GM18505 (cell line): ENCODE data around the gene ISG20.

Experiments
- ATAC-seq: cut with Tn5 transposase; IDR thresholded peaks from one replicate; pipeline ENCODE4 v1.9.1; 2021; ENCODE audit not compliant: unreplicated experiment
- POLR2A ChIP-seq: IDR thresholded peaks from 4 replicates; pipeline ENCODE4 v1.6.1; 2011; ENCODE audit warnings: borderline replicate concordance; ENCODE audit not compliant: insufficient read depth, insufficient read length; ENCODE audit errors: extremely low read depth

The ISG20 gene

DNA sequence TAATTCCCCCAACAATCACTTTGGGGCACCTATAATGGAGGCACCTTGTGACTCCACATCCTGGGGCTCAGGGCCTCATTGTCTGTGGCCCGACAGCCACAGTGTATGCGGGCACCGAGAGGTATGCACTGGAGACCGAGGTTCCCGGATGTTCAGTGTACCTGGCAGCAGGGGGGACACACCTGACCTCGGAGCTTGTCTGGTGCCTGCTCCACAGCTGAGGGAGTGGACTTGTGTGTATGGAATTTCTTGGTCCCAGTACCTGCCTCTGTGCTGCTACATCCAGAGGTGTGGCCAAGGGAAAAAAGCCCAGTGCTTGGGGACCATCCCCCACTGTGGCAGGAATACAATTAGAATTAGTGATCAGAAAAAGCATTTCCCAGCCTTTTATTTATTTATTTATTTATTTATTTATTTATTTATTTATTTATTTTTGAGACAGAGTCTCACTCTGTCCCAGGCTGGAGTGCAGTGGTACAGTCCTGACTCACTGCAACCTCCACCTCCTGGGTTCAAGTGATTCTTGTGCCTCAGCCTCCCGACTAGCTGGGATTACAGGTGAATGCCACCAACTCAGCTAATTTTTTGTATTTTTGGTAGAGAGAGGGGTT lies 26.5 kb upstream of the ISG20 start:
- TF ChIP-seq POLR2A = no peak

DNA sequence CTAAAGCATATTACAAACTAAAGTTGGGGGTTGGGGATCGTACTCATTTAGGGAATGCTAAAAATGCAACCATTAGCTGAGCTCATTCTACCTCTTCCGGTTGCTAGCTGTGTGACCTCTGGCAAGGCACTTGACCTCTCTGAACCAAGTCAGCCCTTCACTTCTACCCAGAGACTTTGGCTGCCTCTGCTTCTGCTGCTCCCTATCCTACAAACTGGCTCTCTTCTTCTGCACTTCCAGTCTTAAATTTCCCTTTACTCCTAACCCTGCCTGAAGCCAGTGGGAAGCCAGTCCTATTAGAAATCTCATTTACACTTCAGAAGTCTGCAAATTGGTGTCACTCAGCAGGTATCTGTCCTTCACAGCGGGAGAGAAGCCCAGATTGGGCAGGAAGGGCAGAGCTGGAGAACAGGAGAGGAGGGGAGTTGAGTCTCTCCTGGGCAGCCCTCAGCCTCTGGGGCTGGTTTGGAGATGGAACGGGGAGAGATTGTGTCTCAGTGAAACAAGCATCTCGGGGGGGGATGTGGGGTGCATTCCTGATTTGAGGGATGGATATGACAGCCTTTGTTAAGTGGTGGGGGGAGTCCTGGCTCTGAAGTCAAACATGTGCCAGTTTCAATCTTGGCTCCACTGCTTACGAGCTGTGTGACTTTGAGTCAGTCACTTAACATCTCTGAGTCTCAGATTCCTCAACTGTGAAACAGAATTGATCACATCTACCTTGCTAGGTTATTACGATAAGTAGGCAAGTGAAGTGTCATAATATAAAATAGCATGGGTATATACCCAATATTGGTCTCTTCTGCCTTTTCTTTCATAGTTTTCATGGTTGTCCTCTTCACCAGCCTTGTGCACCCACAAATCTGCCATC lies 25.5 kb upstream of the ISG20 start:
- no peak for TF ChIP-seq POLR2A
- ATAC-seq = no peak

More for the DNA sequence above, 26.5 kb upstream of the ISG20 start:
- ATAC-seq = no peak

DNA sequence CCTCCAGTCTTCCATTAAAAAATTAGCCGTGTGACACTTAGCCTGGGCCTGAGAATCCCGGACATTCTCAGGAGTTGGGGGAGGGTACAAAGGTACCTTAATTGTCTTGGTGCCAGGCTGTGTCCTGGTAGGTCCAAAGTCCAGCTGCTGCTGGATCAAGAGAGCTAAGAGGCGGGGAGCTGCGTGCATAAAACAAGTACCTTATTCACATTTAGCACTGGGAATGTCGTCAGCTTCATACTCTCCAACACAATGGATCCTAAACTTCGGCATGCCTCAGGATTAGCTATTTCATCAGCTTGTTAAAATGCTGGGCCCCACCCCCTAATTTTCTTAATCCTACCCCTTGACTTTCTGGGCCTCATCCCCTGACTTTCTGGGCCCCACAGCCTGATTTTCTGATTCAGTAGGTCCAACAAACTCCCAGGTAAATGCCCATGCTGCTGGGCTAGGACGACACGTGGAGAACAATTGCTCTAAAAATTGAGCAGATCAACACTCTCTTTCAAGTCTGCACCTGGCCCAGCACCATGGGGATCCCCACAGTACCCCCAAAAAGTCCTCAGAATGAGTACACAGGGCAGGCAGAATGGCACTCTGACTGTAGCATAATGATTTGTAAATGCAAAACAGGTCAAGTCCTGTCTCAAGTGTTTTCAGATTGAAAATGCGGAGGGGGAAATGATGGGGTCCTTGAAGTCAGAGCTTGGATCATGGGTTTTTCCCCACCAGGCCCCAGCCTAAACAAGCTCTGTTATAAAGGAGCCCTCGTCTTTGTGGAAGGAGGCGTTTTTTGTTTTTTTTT lies 23.3 kb upstream of the ISG20 start:
- no peak for TF ChIP-seq POLR2A
- ATAC-seq = no peak

DNA sequence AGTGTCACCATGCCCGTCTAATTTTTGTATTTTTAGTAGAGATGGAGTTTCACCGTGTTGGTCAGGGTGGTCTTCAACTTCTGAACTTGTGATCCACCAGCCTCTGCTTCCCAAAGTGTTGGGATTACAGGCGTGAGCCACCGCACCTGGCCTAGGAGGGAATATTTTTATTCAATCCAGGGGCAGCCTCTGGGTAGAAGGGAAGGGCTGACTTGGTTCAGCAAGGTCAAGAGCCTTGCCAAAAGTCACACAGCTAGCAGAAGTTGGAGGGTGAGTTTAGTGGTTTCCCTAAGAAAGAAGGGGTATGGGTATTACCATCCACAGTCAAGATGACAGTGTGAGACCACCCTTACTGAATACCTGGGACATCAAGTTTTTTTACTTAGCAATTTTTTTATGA lies 22.6 kb upstream of the ISG20 start:
- no peak for ATAC-seq

DNA sequence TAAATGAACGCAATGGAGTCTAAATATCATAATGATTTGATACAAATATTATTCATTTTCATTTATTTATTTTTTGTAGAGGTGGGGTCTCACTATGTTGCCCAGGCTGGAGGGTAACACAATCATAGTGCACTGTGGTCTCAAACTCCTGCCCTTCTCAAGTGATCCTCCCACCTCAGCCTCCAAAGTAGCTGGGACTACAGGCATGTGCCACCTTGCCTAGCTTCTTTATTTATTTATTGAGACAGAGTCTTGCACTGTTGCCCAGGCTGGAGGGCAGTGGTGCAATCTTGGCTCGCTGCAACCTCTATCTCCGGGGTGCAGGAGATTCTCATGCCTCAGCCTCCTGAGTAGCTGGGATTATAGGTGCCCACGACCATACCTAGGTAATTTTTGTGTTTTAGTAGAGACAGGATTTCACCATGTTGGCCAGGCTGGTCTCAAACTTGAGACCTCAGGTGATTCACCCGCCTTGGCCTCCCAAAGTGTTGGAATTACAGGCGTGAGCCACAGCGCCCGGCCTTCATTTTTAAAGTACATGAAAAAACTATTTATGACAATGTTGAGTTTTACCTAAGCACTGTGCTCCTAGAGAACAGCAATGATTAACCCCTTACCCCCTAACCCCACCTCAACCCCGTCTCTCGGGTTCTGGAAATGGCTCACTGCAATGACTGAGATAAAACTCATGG lies 21.6 kb upstream of the ISG20 start:
- no peak for ATAC-seq
- no peak for TF ChIP-seq POLR2A

More for the DNA sequence above, 22.6 kb upstream of the ISG20 start:
- TF ChIP-seq POLR2A = no peak

DNA sequence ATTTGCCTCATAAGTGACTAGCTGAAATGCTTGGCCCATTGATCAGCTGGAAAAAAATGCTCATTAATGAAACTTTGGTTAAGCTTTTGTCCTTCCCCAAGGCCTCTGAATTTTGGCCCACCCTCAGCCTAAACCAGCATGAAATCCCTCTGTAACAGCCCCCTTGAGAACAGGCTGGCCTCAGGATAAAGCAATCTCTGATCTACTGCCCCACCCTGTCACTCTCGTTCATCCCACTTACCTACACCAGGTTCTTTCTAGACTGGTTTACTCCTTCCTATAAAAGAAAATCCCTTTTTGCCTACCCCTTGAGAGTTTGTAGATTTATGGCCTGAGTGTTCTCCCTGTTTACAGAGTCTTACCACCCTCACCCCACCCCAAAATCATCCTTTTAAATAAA lies 21.0 kb upstream of the ISG20 start:
- no peak for ATAC-seq
- no peak for TF ChIP-seq POLR2A

DNA sequence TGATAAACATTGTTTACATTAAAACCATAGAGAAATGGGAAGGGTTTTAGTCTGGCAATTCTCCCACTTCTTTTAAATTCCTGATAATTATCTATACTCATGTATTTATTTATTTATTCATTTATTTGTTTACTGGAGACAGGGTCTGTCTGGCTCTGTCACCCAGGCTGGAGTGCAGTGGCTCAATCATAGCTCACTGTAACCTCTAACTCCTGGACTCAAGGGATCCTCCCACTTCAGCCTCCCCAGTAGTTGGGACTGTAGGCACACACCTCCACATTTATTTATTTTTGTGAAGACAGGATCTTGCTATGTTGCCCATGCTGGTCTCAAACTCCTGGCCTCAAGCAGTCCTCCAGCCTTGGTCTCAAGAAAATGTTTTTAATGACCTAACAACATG lies 20.1 kb upstream of the ISG20 start:
- no peak for TF ChIP-seq POLR2A

DNA sequence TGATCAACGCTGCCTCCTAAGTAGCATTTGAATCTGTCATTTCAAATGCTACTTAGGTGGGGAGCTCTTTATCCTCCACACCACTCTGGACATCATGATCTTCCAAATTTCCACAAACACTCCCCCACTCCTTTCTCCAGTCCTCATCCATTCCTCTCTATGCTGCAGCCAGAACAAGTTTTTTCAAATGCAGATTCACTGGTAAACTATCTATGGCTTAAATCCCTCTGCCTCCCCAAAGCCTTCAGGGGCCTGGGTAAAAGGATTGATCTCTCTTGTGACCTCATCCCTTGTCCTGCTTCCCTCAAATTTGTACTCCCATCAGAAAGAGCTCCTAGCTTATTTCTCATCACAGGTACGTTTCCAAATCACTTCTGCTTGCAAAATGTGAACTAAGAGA lies 19.0 kb upstream of the ISG20 start:
- no peak for ATAC-seq
- TF ChIP-seq POLR2A = no peak

More for the DNA sequence above, 20.1 kb upstream of the ISG20 start:
- ATAC-seq = no peak

DNA sequence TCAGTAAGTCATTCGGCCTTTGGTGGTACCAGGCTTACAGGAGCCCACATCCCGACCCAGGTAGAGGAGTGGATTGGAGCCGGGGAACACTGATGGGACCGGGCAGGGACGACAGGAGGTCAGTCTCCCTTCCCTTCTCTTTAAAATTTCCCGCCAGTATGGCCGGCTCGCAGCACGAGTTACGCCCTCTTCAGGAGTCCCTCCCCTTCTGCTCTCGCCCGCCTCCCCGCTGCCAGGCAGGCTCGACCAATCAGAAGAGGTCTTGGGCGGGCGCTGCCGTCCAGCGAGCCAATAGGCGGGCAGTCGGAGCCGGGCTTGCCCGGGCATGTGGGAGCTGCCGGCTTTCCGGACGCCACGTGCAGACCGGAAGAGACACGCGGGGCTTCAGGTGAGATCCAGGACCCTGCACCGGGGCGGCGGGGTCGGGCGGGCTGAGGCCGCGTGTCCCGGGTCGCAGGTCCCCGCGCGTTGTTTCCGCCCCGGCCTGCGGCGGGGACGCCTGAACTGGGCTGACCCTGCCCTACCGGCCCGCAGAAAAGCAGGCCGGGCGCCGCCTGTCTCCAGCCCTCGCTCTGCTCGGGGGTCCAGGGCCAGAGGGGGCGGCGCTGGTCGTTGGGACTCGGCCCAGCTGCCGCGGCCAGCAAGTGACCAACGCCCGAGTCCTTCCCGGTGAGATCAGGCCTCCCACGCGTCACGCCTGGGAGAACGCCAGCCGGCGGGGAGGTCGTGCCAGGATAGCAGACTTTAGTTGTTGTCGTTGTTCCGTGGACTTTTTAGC lies 17.6 kb upstream of the ISG20 start, which contains the start of gene AEN:
Gene AEN, plus strand, starts transcription at position 346 of the 778 bp plus-strand sequence. CDS start 4,870 bp downstream, outside the sequence.
- TF ChIP-seq POLR2A = peak; percentile 81
- peak; percentile 93 for ATAC-seq

DNA sequence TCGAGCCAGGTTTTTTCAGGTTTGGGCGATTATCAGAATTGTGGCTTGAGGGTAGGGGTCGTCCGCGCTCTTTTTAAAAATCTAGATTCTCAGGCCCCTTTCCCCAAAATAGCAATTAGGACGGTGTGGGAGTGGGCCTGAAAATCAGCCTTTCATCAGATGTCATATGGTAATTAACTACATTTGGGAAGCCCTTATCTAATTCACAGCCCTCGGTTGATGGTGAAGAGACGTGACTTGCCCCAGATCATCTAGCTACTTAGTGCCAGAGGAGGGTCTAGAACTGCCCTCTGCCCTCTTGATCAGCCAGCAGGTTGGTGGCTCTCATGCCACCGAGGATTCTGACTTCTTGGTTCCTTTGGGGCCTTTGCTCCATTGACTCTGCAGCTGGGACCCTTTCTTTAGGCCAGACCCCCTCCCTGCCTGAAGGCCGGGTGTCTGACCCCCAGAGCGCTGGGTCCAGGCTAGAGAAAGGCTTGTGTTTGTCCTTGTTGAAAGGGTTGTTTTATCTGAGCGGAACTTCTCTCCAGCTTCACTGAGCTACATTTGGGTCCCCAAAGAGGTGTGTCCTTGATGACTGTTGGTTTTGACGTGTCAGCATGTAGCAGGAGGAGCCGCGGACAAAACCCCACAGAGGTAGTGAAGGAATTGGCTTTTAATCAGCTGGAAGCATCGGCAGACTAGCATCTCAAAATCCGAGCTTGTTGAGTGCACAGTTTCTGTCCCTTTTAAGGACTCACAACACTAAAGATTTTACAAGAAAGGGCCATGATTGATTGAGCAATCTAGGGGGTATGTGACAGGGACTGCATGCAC lies 16.8 kb upstream of the ISG20 start:
- TF ChIP-seq POLR2A = peak; percentile 41
- peak; percentile 26 for ATAC-seq

DNA sequence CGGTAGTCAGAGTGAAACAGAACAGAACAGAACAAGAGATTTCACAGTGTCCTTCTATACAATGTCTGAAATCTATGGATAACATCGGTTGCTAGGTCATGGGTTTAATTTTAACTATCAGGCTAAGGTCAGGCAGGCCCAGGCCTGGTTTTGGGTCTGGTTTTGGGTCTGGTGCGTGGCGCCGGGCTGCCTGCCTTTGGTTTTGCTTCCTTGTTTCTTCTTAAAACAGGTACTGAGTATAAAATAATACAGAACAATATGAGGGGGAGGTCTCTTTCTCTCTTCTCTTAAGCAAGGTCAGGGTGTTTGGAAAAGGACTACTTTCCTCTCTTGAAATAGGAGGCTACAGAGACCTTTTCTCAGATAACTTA lies 16.2 kb upstream of the ISG20 start:
- ATAC-seq = no peak
- no peak for TF ChIP-seq POLR2A
